Panc1 (cell line): ENCODE data around the gene SORL1-AS1.

ENCODE experiments used
- ATAC-seq: fragments of 200-7000 bp; cut with Tn5 transposase; 2 replicates; pipeline ENCODE4 v1.9.1; 2020; ENCODE audit warnings: mild to moderate bottlenecking, moderate library complexity
- BruUV-seq: library from RNA; stranded (reverse); fragments of 400-500 nt; replicated peaks from 2 replicates; lab custom pipeline; 2021; lab: Mats Ljungman, UMichigan
- CTCF ChIA-PET: fragments of 300-600 bp; sonication (Branson Sonifier 250); formaldehyde crosslinking; loops from one replicate; lab custom pipeline; 2022; ENCODE audit warnings: antibody characterized with exemption; lab: Charles Lee
- POLR2A ChIA-PET: fragments of 300-600 bp; sonication (Branson Sonifier 250); formaldehyde crosslinking; loops from one replicate; lab custom pipeline; 2022; ENCODE audit warnings: antibody characterized with exemption; lab: Charles Lee
- DNase-seq: peaks from one replicate; pipeline ENCODE4 v3.0.0-alpha.2; 2010; ENCODE audit warnings: low read depth, low spot score
- H3K27ac ChIP-seq: 2 replicates; pipeline ENCODE4 v1.5.1; 2011; ENCODE audit warnings: mild to moderate bottlenecking, low read length, inconsistent platforms
- H3K27me3 ChIP-seq: fragments of 200-500 bp; sonication (Bioruptor generic); 2 replicates; pipeline ENCODE4 v1.6.0; 2014; ENCODE audit warnings: low read length, inconsistent platforms; ENCODE audit not compliant: control insufficient read depth, insufficient read depth
- H3K36me3 ChIP-seq: fragments of 200-500 bp; sonication (Bioruptor generic); 2 replicates; pipeline ENCODE4 v1.5.1; 2014; ENCODE audit warnings: inconsistent platforms, mild to moderate bottlenecking, low read length, moderate library complexity; ENCODE audit not compliant: control insufficient read depth, insufficient read depth
- H3K4me1 ChIP-seq: 2 replicates; pipeline ENCODE4 v1.5.1; 2011; ENCODE audit warnings: inconsistent platforms, mild to moderate bottlenecking, low read length, moderate library complexity; ENCODE audit not compliant: control insufficient read depth, insufficient read depth
- H3K4me3 ChIP-seq, 2 experiments: 2 replicates each; pipeline ENCODE4 v1.5.1; 2011 to 2012; ENCODE audit warnings: low read depth in 2 of 2, low read length in 2 of 2, mild to moderate bottlenecking in 2 of 2, inconsistent platforms in 1 of 2, moderate library complexity in 1 of 2
- H3K9me3 ChIP-seq: fragments of 200-500 bp; sonication (Bioruptor generic); 2 replicates; pipeline ENCODE4 v1.5.1; 2014; ENCODE audit warnings: low read depth, mild to moderate bottlenecking, inconsistent platforms, low read length, moderate library complexity; ENCODE audit not compliant: control insufficient read depth, insufficient read depth
- POLR2AphosphoS5 ChIP-seq: IDR thresholded peaks from 2 replicates; pipeline ENCODE4 v1.6.1; 2012; ENCODE audit warnings: mild to moderate bottlenecking, low read depth, low read length, moderate library complexity
- SIN3A ChIP-seq: IDR thresholded peaks from 2 replicates; pipeline ENCODE4 v1.6.1; 2012; ENCODE audit warnings: low read depth, mild to moderate bottlenecking, low read length, moderate library complexity, borderline replicate concordance; ENCODE audit not compliant: insufficient read depth
- TCF7L2 ChIP-seq: IDR thresholded peaks from 2 replicates; pipeline ENCODE4 v1.6.1; 2011; ENCODE audit warnings: mild to moderate bottlenecking, low read depth, low read length, inconsistent platforms
- in situ Hi-C: cut with HindIII; loops from 2 replicates; pipeline ENCODE4 v1.10.0; 2016; ENCODE audit warnings: low sequenced_read_pairs, low pct_unique_long_range_greater_than_20kb
- intact Hi-C: fragments of 100-400 bp; cut with micrococcal nuclease; formaldehyde crosslinking; loops from one replicate; pipeline ENCODE4 v1.10.0; 2022; ENCODE audit not compliant: unreplicated experiment
- TF ChIP-seq, protein P1 (sequence below), 2 experiments: IDR thresholded peaks; 2 replicates each; pipeline ENCODE4 v1.6.1; 2011 to 2012; ENCODE audit warnings: low read depth in 2 of 2, control low read depth in 1 of 2, low read length in 1 of 2, mild to moderate bottlenecking in 1 of 2, moderate library complexity in 1 of 2; ENCODE audit not compliant: insufficient read depth in 1 of 2
- TF ChIP-seq, protein P2 (sequence below): fragments of 450-650 bp; IDR thresholded peaks from 2 replicates; pipeline ENCODE4 v1.5.1; 2017; ENCODE audit warnings: mild to moderate bottlenecking

The SORL1-AS1 gene

DNA sequence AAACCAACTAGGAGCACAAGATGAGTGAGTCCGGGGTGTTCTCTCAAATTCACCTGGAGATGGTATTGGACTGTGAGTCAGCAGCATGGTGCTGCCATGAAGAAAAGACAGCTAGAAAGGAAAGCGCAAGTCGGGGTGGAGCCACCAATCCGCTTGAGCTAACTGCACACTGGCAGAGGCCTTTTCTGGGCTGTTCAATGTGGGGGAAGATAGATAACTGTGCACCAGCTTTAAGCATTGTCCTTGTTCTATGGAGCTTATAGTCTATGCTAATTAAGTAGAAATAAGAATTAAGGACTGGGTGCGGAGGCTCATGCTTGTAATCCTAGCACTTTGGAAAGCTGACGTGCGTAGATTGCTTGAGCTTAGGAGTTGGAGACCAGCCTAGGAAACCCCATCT, 21.9 kb upstream of the SORL1-AS1 start:
- H3K36me3 ChIP-seq = no peaks in the 10 kb centered on the region
- H3K9me3 ChIP-seq = no peaks in the 10 kb centered on the region
- no peak for ATAC-seq
- H3K4me3 ChIP-seq = no peak overlapping the region
- ChIA-PET POLR2A (interaction anchor here (0.6 kb wide), 1 partner anchor 75 kb away, joined by 3 read pairs; no protein-coding TSS in a partner anchor), CTCF (no interaction called here)
- no peaks in the 10 kb centered on the region for H3K4me1 ChIP-seq
- BruUV-seq = no TSS peak
- TF ChIP-seq POLR2AphosphoS5 (no peak), TCF7L2 (no peak), SIN3A (no peak)
- TF ChIP-seq, protein P1, sequence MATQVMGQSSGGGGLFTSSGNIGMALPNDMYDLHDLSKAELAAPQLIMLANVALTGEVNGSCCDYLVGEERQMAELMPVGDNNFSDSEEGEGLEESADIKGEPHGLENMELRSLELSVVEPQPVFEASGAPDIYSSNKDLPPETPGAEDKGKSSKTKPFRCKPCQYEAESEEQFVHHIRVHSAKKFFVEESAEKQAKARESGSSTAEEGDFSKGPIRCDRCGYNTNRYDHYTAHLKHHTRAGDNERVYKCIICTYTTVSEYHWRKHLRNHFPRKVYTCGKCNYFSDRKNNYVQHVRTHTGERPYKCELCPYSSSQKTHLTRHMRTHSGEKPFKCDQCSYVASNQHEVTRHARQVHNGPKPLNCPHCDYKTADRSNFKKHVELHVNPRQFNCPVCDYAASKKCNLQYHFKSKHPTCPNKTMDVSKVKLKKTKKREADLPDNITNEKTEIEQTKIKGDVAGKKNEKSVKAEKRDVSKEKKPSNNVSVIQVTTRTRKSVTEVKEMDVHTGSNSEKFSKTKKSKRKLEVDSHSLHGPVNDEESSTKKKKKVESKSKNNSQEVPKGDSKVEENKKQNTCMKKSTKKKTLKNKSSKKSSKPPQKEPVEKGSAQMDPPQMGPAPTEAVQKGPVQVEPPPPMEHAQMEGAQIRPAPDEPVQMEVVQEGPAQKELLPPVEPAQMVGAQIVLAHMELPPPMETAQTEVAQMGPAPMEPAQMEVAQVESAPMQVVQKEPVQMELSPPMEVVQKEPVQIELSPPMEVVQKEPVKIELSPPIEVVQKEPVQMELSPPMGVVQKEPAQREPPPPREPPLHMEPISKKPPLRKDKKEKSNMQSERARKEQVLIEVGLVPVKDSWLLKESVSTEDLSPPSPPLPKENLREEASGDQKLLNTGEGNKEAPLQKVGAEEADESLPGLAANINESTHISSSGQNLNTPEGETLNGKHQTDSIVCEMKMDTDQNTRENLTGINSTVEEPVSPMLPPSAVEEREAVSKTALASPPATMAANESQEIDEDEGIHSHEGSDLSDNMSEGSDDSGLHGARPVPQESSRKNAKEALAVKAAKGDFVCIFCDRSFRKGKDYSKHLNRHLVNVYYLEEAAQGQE (IDR thresholded peaks at IDR 0.05; ENCODE audit: insufficient read depth in 1 of 2, low read depth in 2 of 2, low read length in 1 of 2) = no peak
- TF ChIP-seq, protein P2, sequence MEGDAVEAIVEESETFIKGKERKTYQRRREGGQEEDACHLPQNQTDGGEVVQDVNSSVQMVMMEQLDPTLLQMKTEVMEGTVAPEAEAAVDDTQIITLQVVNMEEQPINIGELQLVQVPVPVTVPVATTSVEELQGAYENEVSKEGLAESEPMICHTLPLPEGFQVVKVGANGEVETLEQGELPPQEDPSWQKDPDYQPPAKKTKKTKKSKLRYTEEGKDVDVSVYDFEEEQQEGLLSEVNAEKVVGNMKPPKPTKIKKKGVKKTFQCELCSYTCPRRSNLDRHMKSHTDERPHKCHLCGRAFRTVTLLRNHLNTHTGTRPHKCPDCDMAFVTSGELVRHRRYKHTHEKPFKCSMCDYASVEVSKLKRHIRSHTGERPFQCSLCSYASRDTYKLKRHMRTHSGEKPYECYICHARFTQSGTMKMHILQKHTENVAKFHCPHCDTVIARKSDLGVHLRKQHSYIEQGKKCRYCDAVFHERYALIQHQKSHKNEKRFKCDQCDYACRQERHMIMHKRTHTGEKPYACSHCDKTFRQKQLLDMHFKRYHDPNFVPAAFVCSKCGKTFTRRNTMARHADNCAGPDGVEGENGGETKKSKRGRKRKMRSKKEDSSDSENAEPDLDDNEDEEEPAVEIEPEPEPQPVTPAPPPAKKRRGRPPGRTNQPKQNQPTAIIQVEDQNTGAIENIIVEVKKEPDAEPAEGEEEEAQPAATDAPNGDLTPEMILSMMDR = no peak
- intact Hi-C loops (no loop called here), in situ Hi-C loops (no loop called here)
- DNase-seq = no peak
- H3K27ac ChIP-seq = no peak overlapping the region
- no peaks in the 10 kb centered on the region for H3K27me3 ChIP-seq

DNA sequence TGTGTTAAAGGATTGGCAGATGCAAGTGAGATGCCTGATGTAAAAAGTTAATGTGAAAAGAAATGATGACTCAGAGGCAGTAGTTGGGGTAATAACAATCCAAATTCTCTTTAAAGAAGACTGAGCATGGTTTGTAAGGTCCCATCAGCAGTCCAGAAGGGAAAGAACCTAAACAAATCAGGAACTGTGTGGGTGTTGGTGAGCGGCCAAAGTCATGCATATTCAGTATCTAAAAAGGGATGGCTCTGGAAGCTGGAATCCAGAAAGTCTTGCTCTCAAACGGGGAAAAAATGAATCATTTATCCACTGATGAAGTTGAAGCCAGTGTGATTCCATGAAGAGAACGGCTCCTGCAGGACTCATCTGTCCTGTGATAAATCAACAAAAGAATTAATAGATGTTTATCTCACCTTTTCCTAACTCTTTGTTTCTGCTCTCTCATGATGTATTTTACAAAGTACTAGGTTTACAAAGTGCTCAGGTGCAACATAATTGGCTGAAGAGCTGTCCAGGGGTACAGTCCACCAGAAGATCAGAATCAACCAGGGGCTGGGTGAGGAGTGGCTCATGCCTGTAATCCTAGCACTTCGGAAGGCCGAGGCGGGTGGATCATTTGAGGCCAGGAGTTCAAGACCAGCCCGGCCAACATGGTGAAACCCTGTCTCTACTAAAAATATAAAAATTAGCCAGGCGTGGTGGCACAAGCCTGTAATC, 20.5 kb upstream of the SORL1-AS1 start:
- H3K9me3 ChIP-seq = no peaks in the 10 kb centered on the region
- TF ChIP-seq TCF7L2 = no peak
- TF ChIP-seq, protein P1 (IDR thresholded peaks at IDR 0.05; ENCODE audit: insufficient read depth in 1 of 2, low read depth in 2 of 2, low read length in 1 of 2) = no peak
- no peak for TF ChIP-seq POLR2AphosphoS5
- no peak for TF ChIP-seq SIN3A
- TF ChIP-seq, protein P2 = no peak
- ChIA-PET POLR2A (no interaction called here), CTCF (interaction anchor here (0.7 kb wide), 1 partner anchor 242 kb away, joined by 3 read pairs; no protein-coding TSS in a partner anchor)
- no peaks in the 10 kb centered on the region for H3K27me3 ChIP-seq
- no peak overlapping the region for H3K4me3 ChIP-seq
- H3K36me3 ChIP-seq = no peaks in the 10 kb centered on the region
- BruUV-seq = no TSS peak
- peaks cover under 1% of the 10 kb centered on the region; the same call in 1 of the 2 replicates for H3K4me1 ChIP-seq
- ATAC-seq (no peak), DNase-seq (no peak)
- in situ Hi-C loops = no loop called here
- H3K27ac ChIP-seq = no peak overlapping the region
- intact Hi-C loops = no loop called here
